Smooth muscle cell (in vitro differentiated cells): ENCODE measurements around the gene NCBP2L. TPM values are rescaled to one million over a fixed set of nuclear protein-coding genes. Genes with fewer than 3 reads are reported as not detected.
"Not testable (repeated sequence)": the region's sequence is repeated elsewhere in the genome, so short reads cannot be mapped to it uniquely, and the experiment has no call there.

ENCODE experiments used
- DNase-seq: peaks from one replicate; lab custom pipeline; 2025; ENCODE audit not compliant: unreplicated experiment; lab: John Stamatoyannopoulos, UW
- H2AFZ ChIP-seq: fragments of 200-600 bp; sonication (generic); 2 replicates; pipeline ENCODE4 v1.6.0; 2016; ENCODE audit warnings: antibody characterized with exemption, low read depth, mild to moderate bottlenecking
- H3F3A ChIP-seq: fragments of 200-600 bp; sonication (generic); 2 replicates; pipeline ENCODE4 v1.6.0; 2017; ENCODE audit warnings: antibody characterized with exemption, low read depth
- H3K27ac ChIP-seq: fragments of 200-600 bp; sonication (generic); 2 replicates; pipeline ENCODE4 v1.5.1; 2016; ENCODE audit warnings: low read depth, mild to moderate bottlenecking
- H3K27me3 ChIP-seq: fragments of 200-600 bp; sonication (generic); 2 replicates; pipeline ENCODE4 v1.6.1; 2016; ENCODE audit warnings: low read depth, mild to moderate bottlenecking
- H3K36me3 ChIP-seq: fragments of 200-600 bp; sonication (generic); 2 replicates; pipeline ENCODE4 v1.5.1; 2016; ENCODE audit warnings: low read depth
- H3K4me1 ChIP-seq: fragments of 200-600 bp; sonication (generic); 2 replicates; pipeline ENCODE4 v1.5.1; 2016; ENCODE audit warnings: low read depth
- H3K4me2 ChIP-seq: fragments of 200-600 bp; sonication (generic); 2 replicates; pipeline ENCODE4 v1.6.0; 2016; ENCODE audit warnings: mild to moderate bottlenecking
- H3K4me3 ChIP-seq: fragments of 200-600 bp; sonication (generic); 2 replicates; pipeline ENCODE4 v1.5.1; 2016; ENCODE audit warnings: mild to moderate bottlenecking
- H3K79me2 ChIP-seq: fragments of 200-600 bp; sonication (generic); 2 replicates; pipeline ENCODE4 v1.6.0; 2016; ENCODE audit warnings: low read depth, mild to moderate bottlenecking
- H3K9ac ChIP-seq: fragments of 200-600 bp; sonication (generic); 2 replicates; pipeline ENCODE4 v1.6.0; 2016; ENCODE audit warnings: low read depth
- H3K9me3 ChIP-seq: fragments of 200-600 bp; sonication (generic); replicated peaks from 2 replicates; pipeline ENCODE4 v1.5.1; 2016; ENCODE audit warnings: low read depth
- H4K20me1 ChIP-seq: fragments of 200-600 bp; sonication (generic); 2 replicates; pipeline ENCODE4 v1.6.0; 2016; ENCODE audit warnings: low read depth
- CTCF ChIP-seq: fragments of 200-600 bp; sonication (generic); IDR thresholded peaks from 2 replicates; pipeline ENCODE4 v1.5.1; 2017; ENCODE audit warnings: borderline replicate concordance, mild to moderate bottlenecking, antibody characterized with exemption; ENCODE audit not compliant: insufficient read depth, poor library complexity, severe bottlenecking
- WGBS: methylation state at CpG from one replicate; pipeline ENCODE4 v1.1.7; 2016; ENCODE audit warnings: low lambda C conversion rate; 5-methylcytosine and 5-hydroxymethylcytosine counted together
- polyA plus RNA-seq: library from polyadenylated mRNA; unstranded; fragments of >200 nt; fragmentation: Nextera tagmentation; extraction: Ambion mirVana; gene quantifications from 2 replicates; pipeline ENCODE4 v1.2.1, GENCODE V29; 2016
- total RNA-seq: library from RNA; depleted of rRNA; stranded (reverse); fragments of >200 nt; gene quantifications from 2 replicates; pipeline ENCODE4 v1.2.3, GENCODE V29; 2014

NCBP2L gene
- total and polyA plus RNA-seq, 2 experiments from 2014 or later, result not detected

GRCh38 chrX:107787827-107788226 is 10.3 kb downstream of the NCBP2L start:
- Histone ChIP-seq H3K9ac (no peak overlapping the region), H2AFZ (no peak overlapping the region), H4K20me1 (no peaks in the 10 kb centered on the region), H3K4me3 (no peak overlapping the region), H3K36me3 (no peaks in the 10 kb centered on the region), H3K79me2 (no peaks in the 10 kb centered on the region), H3K4me1 (no peaks in the 10 kb centered on the region), H3K9me3 (no peaks in the 10 kb centered on the region), H3K27me3 (peaks cover 4% of the 10 kb centered on the region), H3F3A (no peaks in the 10 kb centered on the region), H3K27ac (no peak overlapping the region), H3K4me2 (no peak overlapping the region)
- no peak for TF ChIP-seq CTCF
- DNase-seq, result no peak
- WGBS, result 14% methylated on average over 1 of the region's 1 CpG

GRCh38 chrX:107804427-107804826 is 26.9 kb downstream of the NCBP2L start:
- H3K4me2 ChIP-seq, result no peak overlapping the region
- no peaks in the 10 kb centered on the region for H3K79me2 ChIP-seq
- no peak overlapping the region for H2AFZ ChIP-seq
- no peaks in the 10 kb centered on the region for H3K36me3 ChIP-seq
- no peak for TF ChIP-seq CTCF
- H3F3A ChIP-seq, result no peaks in the 10 kb centered on the region
- no peak overlapping the region for H3K4me3 ChIP-seq
- no peak overlapping the region for H3K9ac ChIP-seq
- H3K4me1 ChIP-seq, result no peaks in the 10 kb centered on the region
- H3K9me3 ChIP-seq, result no peaks in the 10 kb centered on the region
- H4K20me1 ChIP-seq, result no peaks in the 10 kb centered on the region
- DNase-seq, result no peak
- H3K27me3 ChIP-seq, result no peaks in the 10 kb centered on the region
- H3K27ac ChIP-seq, result no peak overlapping the region
- WGBS, result 60% methylated on average over 1 of the region's 1 CpG

GRCh38 chrX:107805179-107805578 is 27.6 kb downstream of the NCBP2L start:
- Histone ChIP-seq H3F3A (no peaks in the 10 kb centered on the region), H3K9me3 (no peaks in the 10 kb centered on the region), H4K20me1 (no peaks in the 10 kb centered on the region), H3K4me2 (no peak overlapping the region), H3K4me3 (no peak overlapping the region), H3K27me3 (no peaks in the 10 kb centered on the region), H3K79me2 (no peaks in the 10 kb centered on the region), H3K9ac (no peak overlapping the region), H2AFZ (no peak overlapping the region), H3K4me1 (no peaks in the 10 kb centered on the region), H3K36me3 (no peaks in the 10 kb centered on the region), H3K27ac (no peak overlapping the region)
- DNase-seq, result no peak
- 80% methylated on average over 3 of the region's 3 CpGs for WGBS
- no peak for TF ChIP-seq CTCF

- 87% methylated on average over 10 of the region's 10 CpGs for WGBS
- not testable (repeated sequence) for H3K79me2 ChIP-seq, H3K4me3 ChIP-seq, H3K4me2 ChIP-seq, H3K9me3 ChIP-seq, H3K4me1 ChIP-seq, H3K27me3 ChIP-seq, H3K36me3 ChIP-seq, H3F3A ChIP-seq, H3K27ac ChIP-seq, H2AFZ ChIP-seq, H3K9ac ChIP-seq, H4K20me1 ChIP-seq, DNase-seq
Observed at GRCh38 chrX:107810053-107810452, 32.5 kb downstream of the NCBP2L start.
